DMS 273 (cell line): ENCODE data around the gene TAF10.

Source experiments
- DNase-seq: peaks from one replicate; lab custom pipeline; 2025; ENCODE audit not compliant: unreplicated experiment; lab: John Stamatoyannopoulos, UW

The TAF10 gene

DNA sequence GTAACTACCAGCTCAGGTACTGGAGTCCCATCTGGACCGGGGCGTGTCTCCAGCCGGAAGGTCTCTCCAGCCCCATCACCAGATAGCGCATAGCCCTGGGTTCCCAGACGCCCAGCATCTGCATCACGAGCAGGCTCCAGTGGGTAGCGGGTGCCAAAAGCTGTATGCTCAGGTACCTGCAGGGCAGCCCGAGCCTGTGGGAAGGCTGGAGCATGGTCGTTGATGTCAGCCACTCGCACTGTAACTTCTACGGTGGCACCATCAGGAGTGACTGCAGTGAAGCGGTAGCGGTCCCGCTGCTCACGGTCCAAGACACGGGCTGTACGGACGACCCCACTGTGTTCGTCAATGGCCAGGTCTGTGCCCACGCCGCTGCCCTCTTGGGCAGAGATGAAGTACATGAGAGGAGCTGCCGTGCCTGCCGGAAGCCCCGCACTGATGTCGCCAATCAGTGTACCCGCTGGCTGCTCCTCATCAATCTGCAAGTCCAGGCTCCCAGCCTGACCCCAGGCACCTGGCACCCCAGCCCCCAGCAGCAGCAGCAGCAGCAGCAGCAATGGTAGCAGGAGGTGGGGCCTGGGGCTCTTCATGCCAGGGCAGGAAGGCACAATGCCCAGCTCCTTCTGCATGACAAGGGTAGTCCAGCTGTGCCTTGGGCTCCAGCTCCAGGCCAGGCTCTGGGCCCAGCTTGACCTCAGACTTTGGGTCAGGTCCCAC, 29.1 kb upstream of the TAF10 start:
- no peak for DNase-seq

DNA sequence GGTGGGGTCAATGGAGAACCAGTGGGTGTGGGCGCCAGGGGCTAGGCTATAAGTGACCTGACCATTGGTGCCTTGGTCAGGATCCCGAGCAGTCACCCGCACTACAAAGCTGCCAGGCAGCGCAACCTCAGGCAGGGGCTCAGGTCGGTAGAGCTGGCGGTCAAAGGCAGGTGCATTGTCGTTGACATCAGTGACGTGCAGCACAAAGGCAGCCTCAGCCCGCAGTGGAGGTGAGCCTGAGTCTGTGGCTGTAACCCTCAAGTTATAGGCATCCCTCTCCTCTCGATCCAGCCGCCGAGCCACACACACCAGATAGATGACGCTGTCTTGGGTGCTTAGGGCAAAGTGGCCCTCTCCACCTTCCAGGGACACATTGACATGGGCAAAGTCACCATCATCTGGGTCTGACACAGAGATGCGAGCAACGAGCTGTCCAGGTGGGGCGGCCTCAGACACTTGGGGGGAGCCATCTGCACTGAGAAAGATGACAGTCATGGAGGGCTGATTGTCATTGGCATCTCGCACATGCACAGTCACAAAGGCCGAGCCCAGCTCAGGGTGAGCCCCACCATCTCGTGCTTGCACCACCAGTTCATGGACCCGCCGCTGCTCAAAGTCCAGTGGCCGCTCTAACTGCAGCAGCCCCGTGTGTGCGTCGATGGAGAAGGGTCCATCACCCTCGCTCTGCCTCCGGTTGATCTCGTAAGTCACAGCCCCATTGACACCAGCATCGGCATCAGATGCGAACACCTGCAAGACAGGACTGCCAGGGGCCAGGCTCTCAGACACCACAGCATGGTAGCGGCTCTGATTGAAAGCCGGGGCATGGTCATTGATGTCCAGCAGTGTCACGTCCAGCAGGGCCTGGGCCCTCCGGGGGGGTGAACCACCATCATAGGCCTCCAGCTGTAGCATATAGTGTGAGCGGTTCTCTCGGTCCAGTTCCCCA, 28.3 kb upstream of the TAF10 start:
- no peak for DNase-seq

DNA sequence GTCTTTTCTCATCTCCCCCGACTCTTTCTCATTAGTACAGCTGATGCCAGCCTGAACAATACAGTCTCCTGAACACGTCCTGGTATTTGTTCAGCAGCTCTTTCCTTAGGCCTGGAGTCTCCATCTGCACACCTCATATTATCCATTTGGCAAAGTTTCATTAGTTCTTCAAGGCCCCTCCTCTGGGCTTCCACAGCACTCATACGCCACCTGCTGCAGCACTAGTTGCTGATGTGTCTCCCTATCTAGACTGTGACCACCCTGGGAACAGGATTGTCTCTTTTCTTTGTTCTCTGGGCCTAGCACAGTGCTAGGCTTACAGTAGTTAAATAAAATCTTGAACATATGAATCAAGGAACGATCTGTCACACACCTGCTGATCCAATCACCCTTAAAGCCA, 26.4 kb upstream of the TAF10 start:
- peak; percentile 69 for DNase-seq

DNA sequence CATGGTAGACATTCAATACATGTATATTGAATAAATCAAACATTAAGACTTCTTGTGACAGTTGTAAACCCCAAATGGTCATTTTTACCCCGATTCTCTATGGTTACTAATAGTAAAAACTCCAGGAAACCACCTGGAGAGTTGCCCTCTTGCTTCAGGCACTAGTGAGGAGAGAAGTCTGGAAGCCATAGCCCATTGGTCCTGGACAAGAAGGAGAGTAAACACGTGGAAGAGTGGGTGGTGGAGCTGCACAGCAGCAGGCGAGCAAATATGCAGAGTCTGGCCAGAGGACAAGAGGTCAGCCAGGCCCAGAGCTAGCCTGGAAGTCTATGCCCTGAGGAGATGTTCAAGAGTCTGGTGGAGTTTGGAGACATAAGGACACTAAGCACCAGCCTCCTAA, 25.9 kb upstream of the TAF10 start:
- DNase-seq = no peak

DNA sequence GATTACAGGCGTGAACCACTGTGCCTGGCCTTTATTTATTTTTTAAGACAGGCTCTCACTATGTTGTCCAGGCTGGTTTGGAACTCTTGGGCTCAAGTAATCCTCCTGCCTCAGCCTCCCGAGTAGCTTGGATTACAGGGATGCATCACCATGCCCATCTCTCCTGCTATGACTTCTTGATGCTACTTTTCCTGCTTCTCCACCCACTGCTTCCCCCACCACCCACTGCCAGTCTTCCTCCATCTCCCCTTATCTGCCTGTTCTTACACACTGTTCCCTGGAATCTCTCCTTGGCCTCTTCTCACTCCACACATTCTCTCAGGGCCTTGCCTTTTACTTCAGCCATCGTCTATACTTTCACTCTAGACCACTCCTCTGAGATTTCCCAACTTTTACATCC, 24.5 kb upstream of the TAF10 start:
- DNase-seq = no peak

DNA sequence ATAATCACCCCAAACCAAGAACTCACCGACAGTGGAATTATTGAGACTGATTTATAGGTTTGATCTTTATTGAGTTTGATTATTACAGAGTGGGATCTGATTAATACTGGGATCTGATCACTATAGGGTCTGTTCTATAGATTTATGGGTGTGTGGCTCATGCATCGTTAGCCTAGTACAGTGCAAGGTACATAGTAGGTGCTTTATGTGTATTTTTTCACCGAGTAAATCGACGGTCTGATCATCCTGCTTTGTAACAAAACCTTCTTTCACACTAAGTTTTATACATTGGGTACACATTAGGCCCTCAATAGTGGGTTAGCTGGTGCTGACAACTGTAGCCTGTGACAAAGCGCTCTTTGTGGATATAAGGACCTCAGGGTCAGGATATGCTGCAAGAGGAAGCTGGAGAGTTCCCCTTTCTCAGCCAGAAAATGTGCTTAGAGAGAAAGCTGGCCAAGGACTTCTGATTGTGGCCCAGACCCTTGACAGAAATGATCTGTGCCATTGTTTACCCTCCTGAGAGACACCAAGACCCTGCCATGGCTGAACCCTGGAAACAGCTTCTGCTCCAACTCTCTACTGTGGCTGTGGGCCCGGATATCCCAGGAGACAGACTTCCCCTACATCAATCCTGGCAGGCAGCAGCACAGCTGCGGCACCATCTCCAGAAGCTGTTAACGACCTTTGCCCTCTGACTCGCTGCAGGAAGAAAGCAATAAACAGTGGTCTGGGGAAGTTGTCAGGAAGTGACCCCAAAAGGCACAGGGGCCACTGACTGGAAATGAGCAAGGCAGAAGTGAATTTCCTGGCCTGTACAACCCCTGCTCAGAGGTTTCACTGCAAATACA, 23.3 kb upstream of the TAF10 start:
- no peak for DNase-seq

DNA sequence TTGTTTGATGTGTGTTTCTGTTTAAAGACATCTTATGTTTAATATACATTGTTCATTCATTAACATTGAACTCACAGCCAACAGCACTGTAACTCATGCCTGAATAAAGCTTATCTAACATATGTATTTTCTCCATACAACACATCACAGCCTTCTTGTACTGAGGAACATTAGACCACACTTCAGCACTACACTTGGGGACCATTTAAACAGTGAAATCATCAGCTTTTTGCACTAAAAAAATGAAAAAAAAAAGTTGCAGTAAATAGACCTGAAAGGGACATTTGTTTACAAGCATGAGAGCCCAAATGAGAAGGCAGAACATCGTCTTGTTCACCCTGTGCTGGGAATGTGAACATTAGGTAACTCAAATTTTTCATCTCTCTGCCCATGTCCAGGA, 22.5 kb upstream of the TAF10 start:
- DNase-seq = no peak

DNA sequence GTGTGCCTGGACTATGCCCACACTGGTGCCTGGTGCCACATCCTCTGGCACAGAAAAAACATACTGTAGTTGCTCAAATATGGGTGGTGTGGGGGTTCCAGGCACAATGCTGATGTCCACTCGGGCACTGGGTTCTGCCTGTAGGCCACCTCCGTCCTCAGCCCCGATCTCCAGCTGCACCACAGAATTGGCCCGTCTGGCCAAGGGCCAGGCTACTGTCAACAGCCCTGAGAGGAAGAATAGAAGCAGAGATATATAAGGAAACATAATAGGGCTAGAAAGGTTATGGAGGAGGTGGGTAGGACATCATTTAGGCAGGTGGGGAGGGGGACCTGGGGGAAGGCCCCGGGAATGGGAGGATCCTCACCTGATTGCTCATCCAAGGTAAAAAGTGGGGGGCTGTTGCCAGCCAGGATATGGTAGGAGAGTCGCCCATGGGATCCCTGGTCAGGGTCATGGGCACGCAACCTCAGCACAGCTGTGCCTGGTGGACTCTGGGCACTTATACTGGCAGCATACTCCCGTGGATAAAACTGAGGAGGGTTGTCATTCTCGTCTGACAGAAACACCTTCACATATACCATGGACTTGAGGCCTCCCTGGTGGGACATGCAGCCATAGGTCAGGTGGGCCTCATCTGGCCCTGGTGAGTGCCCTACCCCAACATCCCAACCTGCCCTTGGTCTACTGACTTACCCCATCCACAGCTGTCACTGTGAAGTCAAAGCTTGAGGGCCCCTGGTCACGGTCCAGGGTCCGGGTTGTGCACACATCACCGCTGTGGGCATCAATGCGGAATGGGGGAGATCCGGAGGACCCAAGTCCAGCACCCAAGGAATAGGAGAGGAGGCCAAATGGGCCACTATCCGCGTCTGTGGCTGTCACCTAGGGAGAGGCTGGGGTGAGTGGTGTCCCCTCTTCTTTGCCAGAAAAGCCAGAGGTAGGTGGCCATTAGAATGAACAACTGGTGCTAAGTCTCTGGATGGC, 21.7 kb upstream of the TAF10 start:
- no peak for DNase-seq

DNA sequence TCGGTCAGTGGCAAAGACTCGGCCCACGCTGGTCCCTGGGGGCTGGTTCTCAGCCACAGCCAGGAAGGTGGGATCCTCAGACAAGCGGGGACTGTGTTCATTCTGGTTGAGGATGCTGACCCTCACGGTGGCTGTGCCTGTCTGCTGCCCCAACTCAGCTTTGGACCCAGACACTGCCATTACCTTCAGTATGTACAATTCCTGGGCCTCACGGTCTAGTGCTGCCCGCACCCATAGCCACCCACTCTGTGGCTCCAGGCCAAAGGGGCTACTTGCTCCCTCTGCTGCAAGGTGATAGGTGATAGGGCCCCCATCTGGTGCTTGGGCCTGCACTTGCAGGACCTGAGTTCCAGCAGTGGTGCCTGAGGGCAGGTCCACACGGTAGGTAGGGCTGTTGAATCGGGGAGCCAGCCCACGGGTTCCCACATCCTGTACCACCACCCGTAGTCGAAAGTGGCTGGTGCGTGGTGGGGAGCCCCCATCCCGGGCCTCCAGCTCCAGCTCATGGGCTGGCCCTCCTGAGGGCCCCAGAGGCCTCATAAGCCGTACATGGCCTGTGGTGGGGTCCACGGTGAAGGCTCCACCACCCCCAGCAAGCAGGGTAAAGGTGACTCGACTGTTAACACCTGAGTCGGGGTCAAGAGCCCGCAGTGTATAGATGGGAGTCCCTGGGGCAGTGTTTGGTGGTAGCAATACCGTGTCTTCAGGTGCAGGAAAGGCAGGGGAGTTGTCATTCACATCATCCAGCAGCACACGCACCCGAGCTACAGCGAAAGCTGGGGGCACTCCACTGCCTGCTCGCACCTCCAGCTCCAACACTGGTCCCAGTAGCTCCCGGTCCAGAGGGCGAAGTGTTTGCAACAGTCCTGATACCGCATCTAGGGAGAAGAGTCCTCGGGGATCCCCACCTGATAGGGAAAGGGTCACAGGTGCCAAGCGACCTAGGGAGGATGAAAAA, 20.4 kb upstream of the TAF10 start:
- DNase-seq = no peak

DNA sequence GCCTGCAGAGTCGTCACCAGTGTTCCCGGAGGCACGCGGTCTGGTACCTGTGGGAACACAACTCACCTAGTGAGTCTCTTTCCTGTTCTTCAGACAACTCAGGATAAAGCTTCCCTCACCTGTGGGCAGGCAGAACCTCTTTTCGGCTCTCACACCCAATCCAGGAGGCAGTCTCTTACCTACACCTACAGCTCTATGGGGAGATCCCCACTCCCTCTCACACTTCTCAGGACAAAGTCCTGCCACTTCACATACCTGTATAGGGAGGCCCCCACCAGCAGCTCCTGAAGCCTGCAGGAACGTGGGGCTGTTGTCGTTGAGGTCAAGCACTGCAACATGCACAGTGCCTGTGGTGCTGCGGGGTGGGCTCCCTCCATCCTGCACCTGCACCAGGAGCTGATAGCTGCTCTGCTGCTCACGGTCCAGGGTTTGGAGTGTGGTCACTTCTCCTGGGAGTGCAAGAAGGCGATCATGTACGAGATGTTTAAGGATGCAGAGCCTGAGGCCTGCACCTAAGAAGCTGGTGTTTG, 19.4 kb upstream of the TAF10 start:
- no peak for DNase-seq

DNA sequence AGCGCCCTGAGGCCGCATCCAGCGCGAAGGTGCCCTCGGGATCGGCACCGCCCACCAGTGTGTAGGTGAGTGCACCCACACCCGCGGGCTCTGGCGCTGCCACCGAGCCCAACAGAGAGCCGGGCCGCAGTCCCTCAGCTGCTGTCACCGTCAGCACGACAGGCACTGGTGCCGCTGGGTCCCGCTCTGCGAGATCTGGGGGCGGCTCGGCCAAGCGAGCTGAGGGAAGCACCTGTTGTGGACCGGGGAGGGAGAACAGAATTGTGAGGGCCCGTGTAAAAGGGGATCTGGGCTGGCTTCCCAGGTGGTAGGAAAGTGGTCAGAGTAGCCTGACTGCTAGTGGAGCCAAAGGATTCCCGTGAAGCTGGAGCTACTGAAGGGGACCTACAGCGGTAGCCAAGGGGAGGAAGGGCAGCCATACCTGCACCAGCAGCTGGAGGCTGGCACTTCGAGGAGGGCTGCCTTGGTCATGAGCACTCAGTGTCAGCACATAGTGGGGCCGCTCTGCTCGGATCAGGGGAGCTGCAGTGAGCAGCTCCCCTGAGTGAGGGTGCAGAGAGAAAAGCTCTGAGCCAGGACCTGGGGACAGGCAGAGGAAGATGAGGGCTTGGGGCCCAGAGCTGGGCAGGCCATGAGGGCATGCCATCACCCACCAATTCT, 18.7 kb upstream of the TAF10 start:
- DNase-seq = no peak

DNA sequence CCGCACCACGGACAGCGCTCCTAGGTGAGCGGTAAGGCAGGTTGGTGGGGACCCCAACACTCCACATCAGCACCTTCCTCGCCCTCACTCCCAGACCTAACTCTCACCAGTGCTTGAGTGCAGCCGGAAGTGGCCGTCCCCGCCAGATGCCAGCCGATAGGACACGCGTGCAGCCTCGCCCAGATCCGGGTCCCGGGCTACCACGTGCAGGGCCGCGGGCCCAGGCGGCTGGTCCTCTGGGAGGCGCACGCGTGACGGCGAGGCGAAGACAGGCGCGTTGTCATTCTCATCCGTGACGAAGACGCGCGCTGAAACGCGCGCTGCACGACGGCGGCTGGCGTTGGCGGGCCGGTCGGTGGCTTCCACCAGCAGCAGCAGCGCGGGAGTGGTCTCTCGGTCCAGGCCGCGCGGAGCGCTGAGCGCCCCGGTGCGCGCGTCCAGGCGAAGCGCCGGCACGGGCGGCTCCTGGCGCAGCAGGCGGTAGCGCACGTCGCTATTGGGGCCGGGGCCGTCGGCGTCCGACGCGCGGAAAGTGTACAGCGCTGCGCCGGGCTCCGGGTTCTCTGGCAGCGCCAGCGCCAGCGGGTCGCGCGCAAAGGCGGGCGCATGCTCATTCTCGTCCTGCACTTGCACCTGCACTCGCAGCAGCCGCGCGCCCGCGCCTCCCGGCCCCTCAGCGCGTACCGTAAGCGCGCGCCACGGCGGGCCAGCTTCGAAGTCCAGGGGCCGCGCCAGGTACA, 18.0 kb upstream of the TAF10 start:
- DNase-seq = no peak

DNA sequence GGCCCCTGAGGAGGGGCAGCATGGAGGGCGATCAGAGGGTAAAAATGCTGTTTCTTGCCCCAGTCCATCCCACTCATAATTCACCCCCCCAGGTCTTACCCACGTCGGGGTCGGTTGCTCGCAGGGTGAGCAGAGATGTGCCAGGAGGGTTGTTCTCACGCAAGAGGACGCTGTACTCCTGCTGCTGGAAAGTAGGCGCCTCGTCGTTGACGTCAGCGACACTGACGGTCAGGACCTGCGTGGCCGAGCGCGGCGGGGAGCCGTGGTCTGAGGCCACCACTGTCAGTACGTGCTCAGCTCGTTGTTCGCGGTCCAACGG, 17.5 kb upstream of the TAF10 start:
- no peak for DNase-seq

DNA sequence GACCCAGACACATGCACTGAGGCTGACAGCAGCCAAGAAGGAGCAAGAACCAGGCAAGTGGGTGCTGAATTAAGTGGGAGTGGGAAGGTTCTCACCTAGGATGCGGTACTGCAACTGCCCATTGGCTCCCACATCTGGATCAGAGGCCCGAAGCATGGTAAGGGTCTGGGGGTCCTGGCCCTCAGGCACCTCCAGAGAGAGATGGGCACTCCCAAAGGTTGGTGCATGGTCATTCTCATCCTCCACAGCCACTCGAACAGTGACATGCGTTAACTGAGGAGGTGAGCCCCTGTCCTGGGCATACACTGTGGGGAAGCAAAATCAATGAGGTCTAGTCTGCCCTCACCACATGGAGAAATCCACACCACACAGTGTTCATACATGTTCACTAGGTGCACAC, 16.5 kb upstream of the TAF10 start:
- no peak for DNase-seq

DNA sequence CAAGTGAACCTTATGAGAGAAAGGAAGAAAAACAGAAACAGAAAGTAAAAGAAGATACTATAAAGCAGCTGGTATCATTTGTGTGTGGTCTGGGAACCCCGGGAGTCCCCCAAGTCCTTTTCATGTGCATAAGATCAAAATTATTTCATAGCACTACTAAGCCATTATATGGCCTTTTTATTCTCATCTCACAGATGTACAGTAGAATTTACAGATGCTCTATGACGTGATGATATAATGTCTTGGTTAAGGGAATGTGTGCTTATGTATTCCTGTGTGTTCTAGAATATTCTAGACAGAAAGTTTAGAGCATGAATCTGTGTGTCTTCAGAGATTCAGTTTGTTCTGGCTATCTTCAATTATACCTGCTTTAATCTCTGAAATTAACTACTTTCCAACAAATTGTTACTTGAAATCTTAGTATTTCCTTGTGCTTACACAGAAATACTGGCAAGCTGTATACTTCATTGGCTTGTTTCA, 15.8 kb upstream of the TAF10 start:
- no peak for DNase-seq

DNA sequence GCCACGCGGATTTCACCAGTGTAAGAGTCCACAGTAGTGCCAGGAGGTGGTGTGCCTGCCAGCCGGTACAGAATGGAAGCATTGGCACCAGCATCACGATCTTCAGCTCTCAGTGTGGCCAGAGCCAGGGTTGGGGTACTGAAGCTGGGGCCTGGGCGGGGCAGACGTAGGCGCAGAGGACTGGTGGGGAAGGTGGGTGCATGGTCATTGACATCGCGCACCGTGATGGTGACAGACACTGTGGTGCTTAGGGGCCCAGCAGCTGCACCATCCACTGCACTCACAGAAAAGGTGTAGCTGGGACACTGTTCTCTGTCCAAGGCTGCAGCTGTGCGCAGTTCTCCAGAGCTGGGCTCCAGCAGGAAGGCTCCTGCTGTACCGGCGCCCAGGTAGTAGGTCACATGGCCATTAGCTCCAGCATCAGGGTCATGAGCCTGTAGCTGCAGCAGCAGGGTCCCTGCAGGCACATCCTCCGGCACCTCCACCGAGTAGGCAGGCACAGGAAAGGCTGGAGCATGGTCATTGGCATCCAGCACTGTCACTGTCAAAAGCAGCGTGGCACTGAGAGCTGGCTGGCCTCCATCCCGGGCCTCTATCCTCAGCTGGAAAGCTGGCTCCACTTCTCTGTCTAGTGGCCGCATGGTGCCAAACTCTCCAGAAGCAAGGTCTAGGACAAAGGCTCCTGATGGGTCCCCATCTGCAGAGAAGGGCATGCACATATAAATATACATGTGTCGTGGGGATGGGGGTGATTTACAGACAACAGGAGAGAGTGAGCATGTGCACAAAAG, 15.2 kb upstream of the TAF10 start:
- DNase-seq = no peak

DNA sequence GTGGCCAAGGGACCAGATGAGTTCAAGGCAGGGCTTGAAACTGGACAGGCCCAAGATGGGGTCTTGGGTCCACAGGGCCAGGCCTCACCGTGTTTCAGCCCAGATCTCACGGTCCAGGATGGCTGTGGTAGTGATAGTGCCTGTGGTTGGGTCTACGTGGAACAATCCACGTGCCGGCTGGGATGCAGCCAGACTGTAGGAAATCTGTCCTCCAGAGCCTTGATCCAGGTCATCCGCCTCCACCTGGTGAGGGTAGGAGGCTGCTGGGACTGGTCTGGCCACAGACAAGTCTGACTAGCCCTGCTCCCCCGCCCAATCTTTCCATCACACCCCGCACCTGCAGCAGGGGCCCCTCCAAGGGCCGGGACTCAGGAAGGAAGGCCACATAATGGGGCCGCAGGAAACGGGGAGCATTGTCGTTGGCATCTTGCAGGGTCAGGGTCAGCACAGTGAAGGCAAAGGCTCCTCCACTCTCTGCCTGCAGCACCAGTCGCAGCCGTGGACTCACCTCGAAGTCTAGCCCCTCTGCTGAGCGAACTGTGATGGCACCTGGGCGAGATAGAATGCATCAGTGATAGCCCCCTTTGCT, 13.9 kb upstream of the TAF10 start:
- DNase-seq = no peak
